ENCODE data around the gene GBE1.

Gene GBE1

DNA sequence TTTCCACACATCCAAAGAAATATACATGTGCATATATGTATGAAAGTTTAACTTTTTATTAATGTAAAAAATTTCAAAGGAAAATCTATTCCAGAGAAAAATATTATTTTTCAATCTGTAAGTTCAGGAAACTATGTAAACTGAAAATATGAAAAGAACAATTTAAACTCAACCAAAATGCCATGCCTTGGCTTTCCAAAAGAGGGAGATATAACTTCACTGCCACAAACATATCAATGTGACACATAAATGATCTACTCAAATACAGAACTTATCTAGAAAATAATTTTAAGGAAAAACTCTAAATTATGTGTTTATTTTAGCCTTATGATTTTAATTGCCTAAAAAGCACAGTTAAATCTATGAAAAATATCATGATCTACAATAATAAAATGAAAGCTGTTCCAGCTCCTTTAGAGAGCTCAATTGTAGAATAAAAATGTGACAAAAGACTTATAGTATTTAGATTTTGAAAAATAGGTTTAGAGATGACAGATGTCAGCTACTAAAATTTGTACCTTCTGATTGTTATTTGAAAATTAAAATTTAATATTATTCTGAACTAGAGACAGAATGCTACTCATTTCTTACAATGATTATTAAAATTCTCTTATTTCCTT lies 94.8 kb downstream of the GBE1 start:
- no peaks in the 10 kb centered on the region for H3K36me3 ChIP-seq (ENCODE audit: control insufficient read depth, insufficient read depth, low read length)
- peak; percentile 63 for TF ChIP-seq CTCF (IDR thresholded peaks at IDR 0.05; ENCODE audit: insufficient read depth, low read length, poor library complexity, severe bottlenecking)
- DNase-seq (ENCODE audit: extremely low read depth, insufficient read length), result no peak
- no peaks in the 10 kb centered on the region for H3K27me3 ChIP-seq (replicated peaks; ENCODE audit: control insufficient read depth, insufficient read depth, low read length)
- no peak overlapping the region for H3K4me3 ChIP-seq (replicated peaks; ENCODE audit: low read depth, low read length)

DNA sequence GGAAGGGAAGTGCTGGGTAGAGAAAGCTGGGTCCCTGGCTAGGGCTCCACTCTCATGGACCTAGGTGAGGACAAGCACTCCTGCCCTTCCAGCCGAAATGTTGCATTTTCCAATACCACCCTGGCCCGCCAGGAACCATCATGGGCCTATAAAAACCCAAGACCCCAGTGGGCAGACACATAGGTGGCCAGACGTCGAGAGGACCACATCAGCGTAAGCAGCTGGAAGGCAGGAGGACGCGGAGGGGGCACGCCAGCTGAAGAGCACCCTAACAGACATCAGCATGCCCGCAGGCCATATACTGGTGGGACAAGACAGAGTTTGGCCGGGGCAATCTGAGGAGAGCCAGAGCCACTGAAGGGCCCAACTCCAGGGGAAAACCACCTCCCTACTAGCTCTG lies 98.3 kb downstream of the GBE1 start:
- no peak for DNase-seq (ENCODE audit: extremely low read depth, insufficient read length)
- Histone ChIP-seq H3K27me3 (replicated peaks; ENCODE audit: control insufficient read depth, insufficient read depth, low read length) (no peaks in the 10 kb centered on the region), H3K36me3 (ENCODE audit: control insufficient read depth, insufficient read depth, low read length) (no peaks in the 10 kb centered on the region), H3K4me3 (replicated peaks; ENCODE audit: low read depth, low read length) (no peak overlapping the region)
- no peak for TF ChIP-seq CTCF (IDR thresholded peaks at IDR 0.05; ENCODE audit: insufficient read depth, low read length, poor library complexity, severe bottlenecking)

- no peak for DNase-seq (ENCODE audit: extremely low read depth, insufficient read length)
- no peaks in the 10 kb centered on the region for H3K36me3 ChIP-seq (ENCODE audit: control insufficient read depth, insufficient read depth, low read length)
- no peak overlapping the region for H3K4me3 ChIP-seq (replicated peaks; ENCODE audit: low read depth, low read length)
Observed at GRCh38 chr3:81660036-81660435, 101.4 kb downstream of the GBE1 start.

DNA sequence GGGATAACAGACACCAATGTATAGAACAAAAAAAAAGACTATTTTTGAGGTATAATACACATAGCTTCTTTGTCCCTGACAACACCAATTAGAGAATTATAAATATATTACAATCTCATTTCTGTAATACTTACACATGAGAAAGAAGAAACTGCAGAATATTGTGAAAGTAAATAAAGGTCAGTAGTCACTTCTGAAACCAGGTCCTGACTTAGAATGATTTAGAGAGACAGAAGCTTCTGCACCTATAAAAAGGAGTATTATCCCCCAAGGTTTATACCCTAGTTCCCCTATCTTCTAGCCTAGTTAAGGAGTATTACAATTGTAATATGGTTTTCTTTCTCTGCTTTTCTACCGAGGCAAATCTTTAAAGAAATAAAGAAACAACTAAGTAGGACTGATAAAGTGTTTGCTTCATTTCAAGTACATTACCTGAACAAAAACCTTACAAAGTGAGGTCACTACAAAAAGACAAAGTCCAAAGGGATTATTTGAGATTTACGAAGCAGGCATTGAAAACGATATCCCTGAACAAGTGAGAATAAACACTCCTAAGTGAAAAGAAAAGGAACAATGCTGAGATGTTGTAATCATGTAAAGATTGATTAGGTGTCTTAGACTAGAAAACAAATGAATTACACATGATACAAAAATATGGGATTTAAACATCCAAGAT lies 103.0 kb downstream of the GBE1 start:
- H3K27me3 ChIP-seq (replicated peaks; ENCODE audit: control insufficient read depth, insufficient read depth, low read length), result no peaks in the 10 kb centered on the region
- TF ChIP-seq CTCF (IDR thresholded peaks at IDR 0.05; ENCODE audit: insufficient read depth, low read length, poor library complexity, severe bottlenecking), result no peak
- H3K36me3 ChIP-seq (ENCODE audit: control insufficient read depth, insufficient read depth, low read length), result no peaks in the 10 kb centered on the region
- no peak overlapping the region for H3K4me3 ChIP-seq (replicated peaks; ENCODE audit: low read depth, low read length)
- no peak for DNase-seq (ENCODE audit: extremely low read depth, insufficient read length)

More at GRCh38 chr3:81660036-81660435, 101.4 kb downstream of the GBE1 start:
- TF ChIP-seq CTCF (IDR thresholded peaks at IDR 0.05; ENCODE audit: insufficient read depth, low read length, poor library complexity, severe bottlenecking), result no peak
- H3K27me3 ChIP-seq (replicated peaks; ENCODE audit: control insufficient read depth, insufficient read depth, low read length), result no peaks in the 10 kb centered on the region

DNA sequence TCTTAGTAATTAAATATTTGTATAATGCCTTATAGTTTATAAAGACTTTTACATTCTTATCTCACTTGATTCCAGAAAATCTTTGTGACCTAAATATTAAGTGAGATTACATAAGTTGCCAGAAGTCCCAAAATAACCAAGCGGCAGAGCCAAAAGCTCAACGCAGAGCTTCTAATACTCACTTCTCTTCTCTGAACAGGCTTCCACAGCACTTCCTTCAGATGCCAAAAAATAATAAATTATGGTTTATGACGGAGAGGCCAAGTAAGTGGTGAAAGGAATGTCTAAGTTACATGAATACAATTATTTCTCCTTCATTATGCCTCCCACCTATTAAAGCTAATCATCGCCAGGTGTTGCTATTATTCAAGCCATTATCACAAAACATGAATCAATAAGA lies 110.3 kb downstream of the GBE1 start:
- no peak for TF ChIP-seq CTCF (IDR thresholded peaks at IDR 0.05; ENCODE audit: insufficient read depth, low read length, poor library complexity, severe bottlenecking)

More for the DNA sequence above, 110.3 kb downstream of the GBE1 start:
- no peak overlapping the region for H3K4me3 ChIP-seq (replicated peaks; ENCODE audit: low read depth, low read length)
- H3K36me3 ChIP-seq (ENCODE audit: control insufficient read depth, insufficient read depth, low read length), result no peaks in the 10 kb centered on the region
- DNase-seq (ENCODE audit: extremely low read depth, insufficient read length), result no peak
- no peaks in the 10 kb centered on the region for H3K27me3 ChIP-seq (replicated peaks; ENCODE audit: control insufficient read depth, insufficient read depth, low read length)

All from GM06990 (cell line).